Measurements from ENCODE around the gene SERPINA5.

GRCh38 chr14:94559638-94560290 lies 21.5 kb upstream of the SERPINA5 start:
- TF ChIP-seq YY1 (IDR thresholded peaks at IDR 0.05; ENCODE audit: insufficient read depth, insufficient read length), result no peak
- TF ChIP-seq ZNF274 (IDR thresholded peaks at IDR 0.05; ENCODE audit: low read depth, low read length), result no peak
